ENCODE data around the gene MAPK11.
A peak's percentile ranks its signal among the peaks of the same experiment; 100 is the strongest.

DNA sequence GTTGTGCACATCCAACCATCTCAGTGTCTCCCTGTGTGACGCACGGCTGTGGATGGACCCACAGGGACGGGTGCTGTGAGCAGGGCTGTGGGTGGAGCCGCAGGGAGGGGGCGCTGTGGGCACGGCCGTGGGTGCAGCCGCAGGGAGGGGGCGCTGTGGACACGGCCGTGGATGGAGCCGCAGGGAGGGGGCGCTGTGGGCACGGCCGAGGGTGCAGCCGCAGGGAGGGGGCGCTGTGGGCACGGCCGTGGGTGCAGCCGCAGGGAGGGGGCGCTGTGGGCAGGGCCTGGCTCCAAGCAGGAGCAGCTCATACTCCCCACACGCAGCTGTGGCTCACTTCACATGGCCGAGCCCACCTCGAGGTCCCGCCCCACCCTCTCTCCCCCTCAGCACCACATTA lies 6.0 kb upstream of the MAPK11 start:
- TF ChIP-seq CTCF (IDR thresholded peaks at IDR 0.05) (peak; percentile 12 to 80 (median 36)), POLR2A (IDR thresholded peaks at IDR 0.05) (no peak)

Data from prostate gland (tissue), 2 donors.